Activated T-helper 17 cell treated with anti-CD3 and anti-CD28 coated beads, Interleukin-2, amount 50 U/mL, for 72 hours (primary cell): ENCODE measurements around the gene GDAP2. TPM values are rescaled to one million over a fixed set of nuclear protein-coding genes. Genes with fewer than 3 reads are reported as not detected.
"Not testable (repeated sequence)": the region's sequence is repeated elsewhere in the genome, so short reads cannot be mapped to it uniquely, and the experiment has no call there.

ENCODE experiments used
- ATAC-seq: fragments of 150-1000 bp; cut with Tn5 transposase; replicated peaks from 2 replicates; pipeline ENCODE4 v1.10.0; 2021; ENCODE audit warnings: mild to moderate bottlenecking, moderate library complexity
- H3K27ac Mint-ChIP-seq: one replicate; pipeline ENCODE4 v1.8.0; 2022; ENCODE audit warnings: mixed read lengths
- H3K27me3 Mint-ChIP-seq: one replicate; pipeline ENCODE4 v1.8.0; 2022; ENCODE audit warnings: mixed read lengths
- H3K36me3 Mint-ChIP-seq: one replicate; pipeline ENCODE4 v1.8.0; 2022; ENCODE audit warnings: low read depth, mild to moderate bottlenecking, mixed read lengths
- H3K4me1 Mint-ChIP-seq: one replicate; pipeline ENCODE4 v1.8.0; 2022; ENCODE audit warnings: mixed read lengths
- H3K4me3 Mint-ChIP-seq: one replicate; pipeline ENCODE4 v1.8.0; 2022; ENCODE audit warnings: mild to moderate bottlenecking, mixed read lengths
- H3K9me3 Mint-ChIP-seq: one replicate; pipeline ENCODE4 v1.8.0; 2022; ENCODE audit warnings: mixed read lengths
- total RNA-seq, 2 donors: library from RNA; stranded (reverse); gene quantifications; one replicate each; pipeline ENCODE4 v1.2.3, GENCODE V29; 2022

Gene GDAP2
- total RNA-seq, 2 donors from 2014 or later, result 15.5 to 23.9 TPM

DNA sequence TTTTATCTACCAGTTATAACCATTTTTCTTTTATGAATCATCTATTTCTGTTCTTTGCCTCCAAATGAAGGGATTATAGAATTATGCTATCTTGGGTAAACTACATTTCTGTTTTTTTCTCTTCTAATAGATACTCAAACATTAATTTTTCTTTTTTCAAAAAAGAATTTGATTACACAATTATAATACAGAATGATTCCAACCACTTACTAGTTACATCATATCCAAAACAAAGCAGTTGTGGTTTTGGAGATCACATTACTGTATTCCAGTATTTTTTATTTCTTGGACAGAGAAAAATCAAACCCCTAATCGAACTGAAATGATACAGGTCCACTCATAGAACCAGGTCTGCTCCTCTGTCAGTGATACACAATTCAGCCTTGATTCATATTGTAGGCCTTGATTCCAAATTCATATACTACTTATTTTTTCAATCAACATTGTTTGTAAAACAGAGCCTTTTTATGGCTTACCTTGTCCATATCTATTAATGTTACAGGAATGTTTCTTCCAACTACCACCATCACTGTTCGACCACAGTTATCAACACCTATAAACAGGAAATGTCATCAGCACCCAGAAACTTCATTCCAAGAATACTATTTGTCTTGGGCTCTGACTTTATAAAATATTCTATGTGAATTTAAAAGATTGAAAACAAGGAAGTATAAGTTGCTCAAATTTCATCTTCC lies 43.2 kb downstream of the GDAP2 start:
- no peaks in the 10 kb centered on the region for H3K4me1 Mint-ChIP-seq
- H3K36me3 Mint-ChIP-seq, result peaks cover 63% of the 10 kb centered on the region
- no peaks in the 10 kb centered on the region for H3K27me3 Mint-ChIP-seq
- no peak overlapping the region for H3K4me3 Mint-ChIP-seq
- ATAC-seq, result no peak
- H3K27ac Mint-ChIP-seq, result no peak overlapping the region
- H3K9me3 Mint-ChIP-seq, result no peaks in the 10 kb centered on the region

DNA sequence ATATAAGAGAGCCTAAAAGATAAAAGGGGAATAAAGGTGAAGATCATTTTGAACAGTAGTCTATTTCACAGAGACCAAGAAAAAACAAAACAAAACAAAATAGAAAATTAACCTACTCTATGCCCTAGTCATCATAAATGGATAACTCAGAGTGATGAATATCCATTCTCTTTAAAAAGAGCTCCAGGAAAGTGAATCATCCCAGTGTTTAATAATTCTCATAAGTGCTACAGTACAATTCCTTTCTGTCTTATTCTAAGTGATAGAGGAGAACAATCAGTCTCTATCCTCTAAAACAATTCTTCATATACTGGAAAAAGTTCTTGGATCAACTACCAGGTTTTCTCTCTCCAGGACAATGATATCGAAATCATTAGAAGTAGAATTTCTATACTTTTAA lies 45.8 kb downstream of the GDAP2 start:
- Mint-ChIP-seq H3K27me3 (no peaks in the 10 kb centered on the region), H3K36me3 (peaks cover 54% of the 10 kb centered on the region), H3K9me3 (no peaks in the 10 kb centered on the region), H3K4me1 (no peaks in the 10 kb centered on the region), H3K27ac (peak overlapping the region; percentile 29), H3K4me3 (no peak overlapping the region)
- ATAC-seq, result no peak

- Mint-ChIP-seq H3K27ac (no peak overlapping the region), H3K36me3 (peaks cover 21% of the 10 kb centered on the region), H3K9me3 (peaks cover 5% of the 10 kb centered on the region), H3K27me3 (no peaks in the 10 kb centered on the region), H3K4me3 (no peak overlapping the region), H3K4me1 (no peaks in the 10 kb centered on the region)
- no peak for ATAC-seq
These were observed 50.1 kb downstream of the GDAP2 start for GRCh38 chr1:117879284-117879683.

GRCh38 chr1:117877823-117878222 lies 51.6 kb downstream of the GDAP2 start:
- no peaks in the 10 kb centered on the region for H3K4me1 Mint-ChIP-seq
- no peaks in the 10 kb centered on the region for H3K27me3 Mint-ChIP-seq

GRCh38 chr1:117871013-117871412 lies 58.4 kb downstream of the GDAP2 start:
- no peak overlapping the region for H3K4me3 Mint-ChIP-seq
- no peak for ATAC-seq
- peaks cover 8% of the 10 kb centered on the region for H3K9me3 Mint-ChIP-seq
- no peaks in the 10 kb centered on the region for H3K27me3 Mint-ChIP-seq
- no peaks in the 10 kb centered on the region for H3K4me1 Mint-ChIP-seq
- no peak overlapping the region for H3K27ac Mint-ChIP-seq
- H3K36me3 Mint-ChIP-seq, result no peaks in the 10 kb centered on the region

More at GRCh38 chr1:117877823-117878222, 51.6 kb downstream of the GDAP2 start:
- Mint-ChIP-seq H3K9me3 (peaks cover 8% of the 10 kb centered on the region), H3K36me3 (peaks cover 7% of the 10 kb centered on the region), H3K4me3 (no peak overlapping the region), H3K27ac (no peak overlapping the region)
- no peak for ATAC-seq

GRCh38 chr1:117861694-117862093 lies 67.7 kb downstream of the GDAP2 start:
- Mint-ChIP-seq H3K27me3 (no peaks in the 10 kb centered on the region), H3K4me1 (no peaks in the 10 kb centered on the region), H3K27ac (no peak overlapping the region), H3K9me3 (no peaks in the 10 kb centered on the region), H3K36me3 (peaks cover 21% of the 10 kb centered on the region), H3K4me3 (no peak overlapping the region)
- no peak for ATAC-seq

DNA sequence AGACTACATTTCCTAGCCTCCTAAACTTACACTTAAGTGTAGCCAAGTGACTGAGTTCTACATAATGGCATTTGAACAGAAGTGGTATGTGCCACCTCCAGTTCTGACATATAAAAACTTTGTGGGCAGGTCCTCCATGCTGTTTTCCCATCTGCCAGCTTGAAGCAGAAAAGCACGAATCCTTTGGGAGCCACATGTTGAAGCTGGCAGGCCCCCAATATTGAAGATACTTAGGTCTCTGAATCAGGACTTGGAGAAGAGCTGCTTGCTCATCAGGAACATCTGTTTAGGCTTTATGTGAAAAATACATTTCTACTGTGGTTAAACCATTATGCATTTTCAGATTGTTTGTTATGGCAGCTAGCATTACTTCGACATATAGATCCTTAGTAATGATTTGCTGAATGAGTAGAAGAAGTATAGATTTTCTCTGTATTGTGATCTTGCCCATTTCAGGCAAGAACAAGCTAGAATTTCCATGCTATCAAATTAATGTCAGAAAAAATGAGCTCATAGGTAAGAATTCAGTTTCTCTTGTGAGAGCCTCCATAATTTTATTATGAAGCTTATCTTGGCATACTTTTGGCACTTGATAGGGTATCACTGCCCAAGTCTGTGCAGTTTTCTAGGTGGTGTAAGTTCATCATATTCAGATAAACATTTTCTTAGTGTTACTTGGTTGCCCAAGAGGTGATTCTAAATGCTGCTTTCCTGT lies 68.4 kb downstream of the GDAP2 start:
- H3K4me1 Mint-ChIP-seq, result no peaks in the 10 kb centered on the region
- H3K4me3 Mint-ChIP-seq, result no peak overlapping the region
- peaks cover 21% of the 10 kb centered on the region for H3K36me3 Mint-ChIP-seq
- H3K9me3 Mint-ChIP-seq, result no peaks in the 10 kb centered on the region
- no peaks in the 10 kb centered on the region for H3K27me3 Mint-ChIP-seq
- no peak overlapping the region for H3K27ac Mint-ChIP-seq
- ATAC-seq, result no peak

GRCh38 chr1:117859901-117860300 lies 69.5 kb downstream of the GDAP2 start:
- Mint-ChIP-seq H3K9me3 (no peaks in the 10 kb centered on the region), H3K4me3 (no peak overlapping the region), H3K4me1 (no peaks in the 10 kb centered on the region), H3K36me3 (peaks cover 21% of the 10 kb centered on the region), H3K27ac (no peak overlapping the region), H3K27me3 (no peaks in the 10 kb centered on the region)
- no peak for ATAC-seq

- H3K4me3 Mint-ChIP-seq, result no peak overlapping the region
- H3K27me3 Mint-ChIP-seq, result no peaks in the 10 kb centered on the region
- ATAC-seq, result no peak
- no peaks in the 10 kb centered on the region for H3K4me1 Mint-ChIP-seq
- H3K9me3 Mint-ChIP-seq, result no peaks in the 10 kb centered on the region
- peaks cover 6% of the 10 kb centered on the region for H3K36me3 Mint-ChIP-seq
- no peak overlapping the region for H3K27ac Mint-ChIP-seq
These were observed 72.0 kb downstream of the GDAP2 start for GRCh38 chr1:117857418-117857817.

- Mint-ChIP-seq H3K9me3 (no peaks in the 10 kb centered on the region), H3K36me3 (no peaks in the 10 kb centered on the region), H3K27me3 (no peaks in the 10 kb centered on the region), H3K4me1 (no peaks in the 10 kb centered on the region), H3K27ac (no peak overlapping the region), H3K4me3 (no peak overlapping the region)
- ATAC-seq, result no peak
These were observed 76.4 kb downstream of the GDAP2 start for GRCh38 chr1:117852853-117853553.

- no peak for ATAC-seq
These were observed 77.7 kb downstream of the GDAP2 start for GRCh38 chr1:117851687-117852086.

GRCh38 chr1:117846674-117847425 lies 82.6 kb downstream of the GDAP2 start:
- Mint-ChIP-seq H3K36me3 (peaks cover 20% of the 10 kb centered on the region), H3K9me3 (peaks cover 9% of the 10 kb centered on the region), H3K4me1 (no peaks in the 10 kb centered on the region), H3K27ac (no peak overlapping the region), H3K4me3 (no peak overlapping the region), H3K27me3 (no peaks in the 10 kb centered on the region)
- ATAC-seq, result no peak

More at GRCh38 chr1:117851687-117852086, 77.7 kb downstream of the GDAP2 start:
- Mint-ChIP-seq H3K27ac (no peak overlapping the region), H3K4me3 (no peak overlapping the region), H3K4me1 (no peaks in the 10 kb centered on the region), H3K36me3 (no peaks in the 10 kb centered on the region), H3K27me3 (no peaks in the 10 kb centered on the region), H3K9me3 (no peaks in the 10 kb centered on the region)

- H3K4me1 Mint-ChIP-seq, H3K27ac Mint-ChIP-seq, ATAC-seq, H3K27me3 Mint-ChIP-seq, H3K4me3 Mint-ChIP-seq, H3K9me3 Mint-ChIP-seq: not testable (repeated sequence)
- H3K36me3 Mint-ChIP-seq, result peaks cover 20% of the 10 kb centered on the region
These were observed 84.9 kb downstream of the GDAP2 start for GRCh38 chr1:117844478-117844877.

DNA sequence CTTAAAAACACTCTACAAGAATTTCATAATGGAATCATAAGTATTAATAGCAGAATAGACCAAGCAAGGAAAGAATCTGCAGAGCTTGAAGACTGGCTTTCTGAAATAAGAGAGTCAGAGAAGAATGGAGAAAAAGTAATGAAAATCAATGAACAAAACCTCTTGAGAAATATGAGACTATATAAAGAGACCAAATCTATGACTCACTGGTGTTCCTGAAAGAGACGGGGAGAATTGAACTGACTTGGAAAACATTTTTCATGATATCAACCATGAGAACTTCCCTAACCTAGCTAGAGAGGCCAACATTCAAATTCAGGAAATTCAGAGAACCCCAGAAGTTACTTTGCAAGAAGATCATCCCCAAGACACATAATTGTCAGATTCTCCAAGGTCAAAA lies 85.6 kb downstream of the GDAP2 start:
- H3K4me1 Mint-ChIP-seq, result no peaks in the 10 kb centered on the region
- H3K9me3 Mint-ChIP-seq, result peaks cover 9% of the 10 kb centered on the region
- no peak overlapping the region for H3K27ac Mint-ChIP-seq
- H3K36me3 Mint-ChIP-seq, result peaks cover 20% of the 10 kb centered on the region
- no peak for ATAC-seq
- H3K27me3 Mint-ChIP-seq, result no peaks in the 10 kb centered on the region
- no peak overlapping the region for H3K4me3 Mint-ChIP-seq
